PC-9 (cell line): ENCODE results near the gene APCDD1L.

Experiments
- CTCF ChIP-seq: fragments of 200-600 bp; sonication (generic); conservative IDR thresholded peaks from 2 replicates; pipeline ENCODE4 v1.6.1; 2017; ENCODE audit warnings: mixed run types, antibody characterized with exemption, mild to moderate bottlenecking, moderate library complexity
- EZH2 ChIP-seq: fragments of 200-600 bp; sonication (generic); IDR thresholded peaks from 2 replicates; pipeline ENCODE4 v1.8.0; 2017; ENCODE audit warnings: antibody characterized with exemption, low read depth

DNA sequence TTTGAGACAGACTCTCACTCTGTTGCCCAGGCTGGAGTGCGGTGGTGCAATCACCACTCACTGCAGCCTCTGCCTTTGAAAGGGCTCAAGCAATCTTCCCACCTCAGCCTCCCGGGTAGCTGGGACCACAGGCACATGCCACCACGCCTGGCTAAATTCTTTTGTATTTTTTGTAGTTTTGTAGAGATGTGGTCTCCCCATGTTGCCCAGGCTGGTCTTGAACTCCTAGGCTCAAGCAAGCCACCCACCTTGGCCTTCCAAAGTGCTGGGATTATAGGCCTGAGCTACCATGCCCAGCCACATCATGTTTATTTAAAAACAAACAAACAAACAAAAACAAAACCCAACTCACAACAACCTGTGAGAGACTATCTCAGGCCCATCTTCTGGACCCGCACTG lies 29.7 kb upstream of the APCDD1L start:
- TF ChIP-seq EZH2 (no peak), CTCF (no peak)
